AG09319 (cell line): ENCODE measurements around the gene TRPM7.

Experiments used
- DNase-seq: peaks from one replicate; pipeline ENCODE4 v3.0.0-alpha.2; 2010; ENCODE audit warnings: low read depth; ENCODE audit errors: extremely low read depth
- TF ChIP-seq, protein P1 (sequence below): IDR thresholded peaks from 2 replicates; pipeline ENCODE4 v1.5.1; 2011; ENCODE audit warnings: low read depth, mild to moderate bottlenecking, inconsistent platforms, low read length, moderate library complexity

The TRPM7 gene, protein sequence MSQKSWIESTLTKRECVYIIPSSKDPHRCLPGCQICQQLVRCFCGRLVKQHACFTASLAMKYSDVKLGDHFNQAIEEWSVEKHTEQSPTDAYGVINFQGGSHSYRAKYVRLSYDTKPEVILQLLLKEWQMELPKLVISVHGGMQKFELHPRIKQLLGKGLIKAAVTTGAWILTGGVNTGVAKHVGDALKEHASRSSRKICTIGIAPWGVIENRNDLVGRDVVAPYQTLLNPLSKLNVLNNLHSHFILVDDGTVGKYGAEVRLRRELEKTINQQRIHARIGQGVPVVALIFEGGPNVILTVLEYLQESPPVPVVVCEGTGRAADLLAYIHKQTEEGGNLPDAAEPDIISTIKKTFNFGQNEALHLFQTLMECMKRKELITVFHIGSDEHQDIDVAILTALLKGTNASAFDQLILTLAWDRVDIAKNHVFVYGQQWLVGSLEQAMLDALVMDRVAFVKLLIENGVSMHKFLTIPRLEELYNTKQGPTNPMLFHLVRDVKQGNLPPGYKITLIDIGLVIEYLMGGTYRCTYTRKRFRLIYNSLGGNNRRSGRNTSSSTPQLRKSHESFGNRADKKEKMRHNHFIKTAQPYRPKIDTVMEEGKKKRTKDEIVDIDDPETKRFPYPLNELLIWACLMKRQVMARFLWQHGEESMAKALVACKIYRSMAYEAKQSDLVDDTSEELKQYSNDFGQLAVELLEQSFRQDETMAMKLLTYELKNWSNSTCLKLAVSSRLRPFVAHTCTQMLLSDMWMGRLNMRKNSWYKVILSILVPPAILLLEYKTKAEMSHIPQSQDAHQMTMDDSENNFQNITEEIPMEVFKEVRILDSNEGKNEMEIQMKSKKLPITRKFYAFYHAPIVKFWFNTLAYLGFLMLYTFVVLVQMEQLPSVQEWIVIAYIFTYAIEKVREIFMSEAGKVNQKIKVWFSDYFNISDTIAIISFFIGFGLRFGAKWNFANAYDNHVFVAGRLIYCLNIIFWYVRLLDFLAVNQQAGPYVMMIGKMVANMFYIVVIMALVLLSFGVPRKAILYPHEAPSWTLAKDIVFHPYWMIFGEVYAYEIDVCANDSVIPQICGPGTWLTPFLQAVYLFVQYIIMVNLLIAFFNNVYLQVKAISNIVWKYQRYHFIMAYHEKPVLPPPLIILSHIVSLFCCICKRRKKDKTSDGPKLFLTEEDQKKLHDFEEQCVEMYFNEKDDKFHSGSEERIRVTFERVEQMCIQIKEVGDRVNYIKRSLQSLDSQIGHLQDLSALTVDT (N-terminal part only)

GRCh38 chr15:50686469-50687301 lies at the start of gene TRPM7:
TRPM7 (minus strand) TSS chr15:50686797; CDS start chr15:50686533, 264 bp downstream.
- peak; percentile 56 for DNase-seq

DNA sequence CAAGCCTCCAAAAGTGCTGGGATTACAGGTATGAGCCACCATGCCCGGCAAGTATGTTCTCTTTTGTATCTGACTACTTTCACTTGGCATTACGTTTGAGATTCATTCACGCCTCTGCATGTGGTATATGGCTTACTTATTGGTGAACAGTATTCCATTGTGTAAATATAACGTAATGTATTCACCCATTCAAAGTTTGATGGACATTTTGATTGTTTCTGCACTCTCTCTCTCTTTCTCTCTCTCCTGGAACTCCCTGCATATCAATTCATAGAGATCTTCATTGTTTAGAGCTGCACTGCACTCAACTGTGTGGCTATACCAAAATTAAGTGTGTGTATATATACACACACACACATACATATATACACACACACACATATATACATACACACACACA lies 48.6 kb upstream of the TRPM7 start:
- TF ChIP-seq, protein P1, sequence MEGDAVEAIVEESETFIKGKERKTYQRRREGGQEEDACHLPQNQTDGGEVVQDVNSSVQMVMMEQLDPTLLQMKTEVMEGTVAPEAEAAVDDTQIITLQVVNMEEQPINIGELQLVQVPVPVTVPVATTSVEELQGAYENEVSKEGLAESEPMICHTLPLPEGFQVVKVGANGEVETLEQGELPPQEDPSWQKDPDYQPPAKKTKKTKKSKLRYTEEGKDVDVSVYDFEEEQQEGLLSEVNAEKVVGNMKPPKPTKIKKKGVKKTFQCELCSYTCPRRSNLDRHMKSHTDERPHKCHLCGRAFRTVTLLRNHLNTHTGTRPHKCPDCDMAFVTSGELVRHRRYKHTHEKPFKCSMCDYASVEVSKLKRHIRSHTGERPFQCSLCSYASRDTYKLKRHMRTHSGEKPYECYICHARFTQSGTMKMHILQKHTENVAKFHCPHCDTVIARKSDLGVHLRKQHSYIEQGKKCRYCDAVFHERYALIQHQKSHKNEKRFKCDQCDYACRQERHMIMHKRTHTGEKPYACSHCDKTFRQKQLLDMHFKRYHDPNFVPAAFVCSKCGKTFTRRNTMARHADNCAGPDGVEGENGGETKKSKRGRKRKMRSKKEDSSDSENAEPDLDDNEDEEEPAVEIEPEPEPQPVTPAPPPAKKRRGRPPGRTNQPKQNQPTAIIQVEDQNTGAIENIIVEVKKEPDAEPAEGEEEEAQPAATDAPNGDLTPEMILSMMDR: no peak

More at GRCh38 chr15:50686469-50687301, at the start of gene TRPM7:
- TF ChIP-seq, protein P1: peak; percentile 9; the same call in 1 of the 2 replicates

GRCh38 chr15:50726315-50726714 lies 39.7 kb upstream of the TRPM7 start:
- TF ChIP-seq, protein P1: no peak
- DNase-seq: no peak

More for the DNA sequence above, 48.6 kb upstream of the TRPM7 start:
- DNase-seq: no peak

DNA sequence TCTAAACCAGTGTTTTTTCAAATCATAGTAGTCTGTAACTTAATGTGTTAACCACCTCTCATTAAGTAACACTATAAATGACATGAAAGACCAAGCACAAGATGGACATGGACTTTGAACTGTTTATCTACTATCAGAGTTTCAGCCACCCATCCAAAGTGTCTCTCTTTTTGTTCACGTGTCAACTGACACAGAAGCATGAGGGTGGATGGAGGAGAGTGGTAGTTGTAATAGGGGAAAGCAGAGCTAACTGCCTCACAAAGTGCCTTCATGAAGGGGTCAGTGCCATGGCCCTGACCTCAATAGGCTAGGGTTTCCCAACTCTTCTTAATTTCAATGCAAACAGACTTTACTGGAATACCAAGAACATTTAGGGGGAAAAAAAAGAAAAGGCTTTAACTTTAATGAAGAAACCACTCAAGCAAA lies 32.1 kb upstream of the TRPM7 start:
- TF ChIP-seq, protein P1: no peak
- DNase-seq: no peak

DNA sequence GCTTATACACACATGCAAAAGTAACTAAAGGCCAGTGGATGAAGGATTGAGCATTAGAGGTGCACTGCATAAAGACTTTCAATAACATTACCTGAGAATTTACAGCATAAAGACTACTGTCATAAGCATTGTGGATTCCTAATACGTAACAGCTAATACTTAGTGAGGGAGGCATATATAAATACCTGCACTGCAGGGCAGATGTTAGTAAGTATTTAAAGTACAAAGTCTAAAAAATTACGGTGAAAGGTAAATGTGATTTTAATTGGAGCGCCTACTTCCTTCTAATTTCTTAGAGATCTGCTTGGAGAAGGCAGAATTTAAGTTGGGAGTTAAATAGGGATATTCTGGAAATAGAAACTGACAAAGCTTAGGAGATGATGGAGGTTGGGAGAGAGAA lies 25.4 kb upstream of the TRPM7 start:
- no peak for DNase-seq
- TF ChIP-seq, protein P1: no peak

DNA sequence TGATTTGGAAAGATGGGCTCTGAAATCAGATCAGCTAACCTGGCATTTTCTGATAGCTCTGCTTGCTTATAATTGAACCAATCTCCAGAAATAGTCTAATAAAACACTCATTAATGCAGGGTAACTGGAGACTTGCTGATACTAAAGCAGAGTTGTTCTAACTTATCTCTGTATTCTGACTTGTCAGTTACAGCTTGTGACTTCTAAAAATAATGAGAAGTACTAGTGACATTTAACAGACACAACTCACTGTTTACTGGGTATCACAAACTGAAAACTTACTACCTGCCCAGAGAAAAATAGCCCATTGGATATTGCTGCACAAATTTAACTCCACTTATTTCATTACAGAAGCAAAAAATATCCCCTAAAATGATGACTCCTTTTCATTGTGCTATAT lies 24.0 kb upstream of the TRPM7 start:
- no peak for DNase-seq
- TF ChIP-seq, protein P1: no peak
